Uterus (tissue), 4 donors: ENCODE measurements around the gene FXYD2. TPM values are rescaled to one million over a fixed set of nuclear protein-coding genes. Genes with fewer than 3 reads are reported as not detected.

Experiments used
- DNase-seq, 2 donors: peaks; one replicate each; pipeline ENCODE4 v3.0.0-alpha.2; 2019 to 2020
- H3K27ac ChIP-seq, 2 donors: fragments of 200-600 bp; sonication (generic); 1 replicate in 1 of 2; 2 replicates in 1 of 2; pipeline ENCODE4 v1.5.1; 2016 to 2018
- H3K27me3 ChIP-seq, 2 donors: fragments of 200-600 bp; sonication (generic); one replicate each; pipeline ENCODE4 v1.5.1; 2018 to 2019; ENCODE audit warnings: control low read depth in 1 of 2
- H3K36me3 ChIP-seq, 2 donors: fragments of 200-600 bp; sonication (generic); one replicate each; pipeline ENCODE4 v1.5.1; 2019; ENCODE audit warnings: control low read depth in 1 of 2
- H3K4me1 ChIP-seq, 2 donors: fragments of 200-600 bp; sonication (generic); one replicate each; pipeline ENCODE4 v1.5.1; 2018 to 2019; ENCODE audit warnings: control low read depth in 1 of 2
- H3K4me3 ChIP-seq, 2 donors: fragments of 200-600 bp; sonication (generic); 1 replicate in 1 of 2; 2 replicates in 1 of 2; pipeline ENCODE4 v1.5.1; 2018 to 2019; ENCODE audit warnings: mild to moderate bottlenecking in 1 of 2
- H3K9me3 ChIP-seq, 2 donors: fragments of 200-600 bp; sonication (generic); one replicate each; pipeline ENCODE4 v1.5.1; 2019; ENCODE audit warnings: control low read depth in 1 of 2
- CTCF ChIP-seq, 4 experiments: fragments of 200-600 bp in 2 of 4; fragments of 450-650 bp in 2 of 4; sonication (generic) in 2 of 4; IDR thresholded peaks; one replicate each; pipeline ENCODE4 v1.5.1; 2016 to 2019; ENCODE audit warnings: antibody characterized with exemption in 4 of 4, mild to moderate bottlenecking in 2 of 4, moderate library complexity in 1 of 4
- POLR2A ChIP-seq, 2 donors: fragments of 450-650 bp; IDR thresholded peaks; one replicate each; pipeline ENCODE4 v1.6.1; 2016; ENCODE audit warnings: antibody characterized with exemption in 2 of 2, mild to moderate bottlenecking in 1 of 2, moderate library complexity in 1 of 2
- intact Hi-C: fragments of 100-400 bp; cut with DNase I; formaldehyde crosslinking; loops from one replicate; pipeline ENCODE4 v1.15.1; 2023; ENCODE audit warnings: low total_unique reads
- total RNA-seq, 4 donors: library from RNA; depleted of rRNA in 3 of 4; stranded (reverse); fragments of >200 nt in 3 of 4; gene quantifications; one replicate each; pipeline versions ENCODE4 v1.1.0 to v1.2.4, GENCODE V29; 2014 to 2023
- donor health status: DM: yes; HTN: yes; CAD: no.

Gene FXYD2
- total RNA-seq, 4 donors from 2014 or later: 2.1 to 36.4 (median 6.2) TPM

DNA sequence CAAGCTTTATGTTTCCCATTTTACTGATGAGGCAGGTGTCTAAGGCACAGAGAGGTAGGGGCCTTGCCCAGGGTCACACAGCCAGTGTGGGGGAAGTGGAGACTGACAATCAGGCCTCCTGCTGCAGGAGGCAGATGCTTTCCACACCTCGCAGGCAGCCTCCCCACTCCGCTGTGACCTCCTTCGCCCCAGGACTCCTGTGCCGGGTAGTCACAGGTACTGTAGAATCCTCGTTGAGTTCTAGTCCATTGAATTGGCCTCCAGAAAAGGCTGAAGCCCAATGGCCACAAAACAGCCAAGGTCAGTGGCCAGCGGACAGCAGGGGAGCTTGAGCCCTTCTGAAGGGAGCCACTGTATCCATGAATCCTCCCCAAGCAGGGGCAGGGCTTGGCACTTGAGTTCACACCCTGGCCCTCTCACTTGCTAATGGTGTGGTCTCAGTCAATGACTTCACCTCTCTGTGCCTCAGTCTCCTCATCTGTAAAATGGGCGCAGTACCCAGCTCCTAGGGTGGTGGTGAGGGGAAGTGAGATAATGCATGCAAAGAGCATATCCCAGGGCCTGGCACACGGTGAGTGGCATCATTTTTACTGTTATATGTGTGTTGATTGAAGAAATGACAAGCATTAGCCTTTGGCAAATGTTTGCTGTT, 1.1 kb upstream of the FXYD2 start:
- Histone ChIP-seq H3K36me3 (no peaks in the 10 kb centered on the region), H3K4me1 (no peaks in the 10 kb centered on the region), H3K27me3 (no peaks in the 10 kb centered on the region), H3K4me3 (no peak overlapping the region), H3K27ac (no peak overlapping the region), H3K9me3 (no peaks in the 10 kb centered on the region)
- no peak for TF ChIP-seq CTCF (IDR thresholded peaks at IDR 0.05)
- no peak for TF ChIP-seq POLR2A (IDR thresholded peaks at IDR 0.05)
- peak in 1 of 2 donors; percentile 15 for DNase-seq
- intact Hi-C loops: no loop called here

DNA sequence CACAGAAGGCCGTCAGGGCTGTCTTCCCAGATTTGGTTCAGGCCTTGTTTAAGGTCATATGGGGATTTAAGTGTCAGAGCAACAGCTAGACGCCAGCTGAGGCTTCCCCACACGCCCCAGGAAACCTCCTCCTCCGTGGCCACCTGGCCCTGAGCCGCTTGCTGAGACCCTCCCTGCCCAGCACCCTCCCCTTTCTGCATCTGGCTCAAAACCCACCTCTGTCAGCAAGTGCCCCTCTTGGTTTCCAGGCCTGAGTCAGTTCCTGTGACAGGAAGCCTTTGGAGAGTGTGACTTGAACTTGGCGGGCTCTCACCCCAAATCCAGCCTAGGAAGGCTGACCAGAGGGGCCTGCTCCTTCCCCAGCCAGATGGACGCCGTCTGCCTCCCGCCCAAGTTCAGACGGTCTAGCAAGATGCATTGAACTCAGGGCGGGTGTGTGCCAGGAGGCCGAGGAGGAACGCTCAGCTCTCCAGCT, 561 bp downstream of the FXYD2 start:
- TF ChIP-seq CTCF (IDR thresholded peaks at IDR 0.05) (no peak), POLR2A (IDR thresholded peaks at IDR 0.05) (no peak)
- intact Hi-C loops: no loop called here
- peak overlapping the region; percentile 75 to 76 for H3K27ac ChIP-seq
- H3K4me3 ChIP-seq: no peak overlapping the region
- H3K36me3 ChIP-seq: no peaks in the 10 kb centered on the region
- peak; percentile 66 to 78 for DNase-seq
- no peaks in the 10 kb centered on the region for H3K4me1 ChIP-seq
- no peaks in the 10 kb centered on the region for H3K27me3 ChIP-seq
- no peaks in the 10 kb centered on the region for H3K9me3 ChIP-seq

- H3K36me3 ChIP-seq: no peaks in the 10 kb centered on the region
- H3K27ac ChIP-seq: peak overlapping the region; percentile 75 to 76
- no peaks in the 10 kb centered on the region for H3K9me3 ChIP-seq
- H3K4me3 ChIP-seq: no peak overlapping the region
- intact Hi-C loops: no loop called here
- H3K27me3 ChIP-seq: no peaks in the 10 kb centered on the region
- TF ChIP-seq POLR2A (IDR thresholded peaks at IDR 0.05) (no peak), CTCF (IDR thresholded peaks at IDR 0.05) (no peak)
- no peaks in the 10 kb centered on the region for H3K4me1 ChIP-seq
- DNase-seq: peak; percentile 18 to 29
These were observed 1.1 kb downstream of the FXYD2 start for GRCh38 chr11:117823294-117823945.

GRCh38 chr11:117822074-117823033, 2.2 kb downstream of the FXYD2 start:
- H3K9me3 ChIP-seq: no peaks in the 10 kb centered on the region
- no peak overlapping the region for H3K4me3 ChIP-seq
- TF ChIP-seq CTCF (IDR thresholded peaks at IDR 0.05) (peak in 1 of 4 experiments; percentile 27), POLR2A (IDR thresholded peaks at IDR 0.05) (no peak)
- intact Hi-C loops: no loop called here
- H3K27me3 ChIP-seq: no peaks in the 10 kb centered on the region
- H3K4me1 ChIP-seq: no peaks in the 10 kb centered on the region
- DNase-seq: peak in 1 of 2 donors; percentile 15
- H3K27ac ChIP-seq: peak overlapping the region; percentile 75 to 76
- H3K36me3 ChIP-seq: no peaks in the 10 kb centered on the region
